Mesothelial cell of epicardium (in vitro differentiated cells): ENCODE data around the gene ABCA4. TPM values are rescaled to one million over a fixed set of nuclear protein-coding genes. Genes with fewer than 3 reads are reported as not detected.
"Not testable (repeated sequence)": the region's sequence is repeated elsewhere in the genome, so short reads cannot be mapped to it uniquely, and the experiment has no call there.

Source experiments
- DNase-seq, 2 experiments: peaks; one replicate each; pipeline ENCODE4 v3.0.0; 2021; ENCODE audit warnings: low spot score in 2 of 2; ENCODE audit not compliant: unreplicated experiment in 2 of 2
- H3K27ac Mint-ChIP-seq: 2 replicates; pipeline ENCODE4 v1.8.0; 2021; ENCODE audit warnings: mixed read lengths
- H3K27me3 Mint-ChIP-seq: 2 replicates; pipeline ENCODE4 v1.8.0; 2021; ENCODE audit warnings: low read depth, mixed read lengths
- H3K36me3 Mint-ChIP-seq: 2 replicates; pipeline ENCODE4 v1.8.0; 2021; ENCODE audit warnings: mixed read lengths
- H3K4me1 Mint-ChIP-seq: 2 replicates; pipeline ENCODE4 v1.8.0; 2021; ENCODE audit warnings: mixed read lengths
- H3K4me3 Mint-ChIP-seq: 2 replicates; pipeline ENCODE4 v1.8.0; 2021; ENCODE audit warnings: mild to moderate bottlenecking, moderate library complexity, mixed read lengths
- H3K9me3 Mint-ChIP-seq: 2 replicates; pipeline ENCODE4 v1.8.0; 2021; ENCODE audit warnings: mixed read lengths
- CTCF ChIP-seq: fragments of 200-600 bp; sonication (generic); IDR thresholded peaks from one replicate; pipeline ENCODE4 v1.5.0; 2021; ENCODE audit warnings: antibody characterized with exemption; ENCODE audit not compliant: unreplicated experiment
- total RNA-seq: library from RNA; stranded (reverse); gene quantifications from 3 replicates; pipeline ENCODE4 v1.2.1, GENCODE V29; 2021

The ABCA4 gene
- 12.7 to 14.5 TPM (median 14.4 TPM) in 3 replicates for total RNA-seq

- Mint-ChIP-seq H3K4me1 (peaks cover 74% of the 10 kb centered on the region), H3K27ac (peak within 1 kb of the TSS; percentile 99), H3K4me3 (peak within 1 kb of the TSS; percentile 54), H3K36me3 (no peaks in the 10 kb centered on the region), H3K27me3 (no peaks in the 10 kb centered on the region), H3K9me3 (no peaks in the 10 kb centered on the region)
- DNase-seq = no peak
- no peak for TF ChIP-seq CTCF
These were observed at the start of gene ABCA4 for GRCh38 chr1:94120991-94121390. ABCA4 (minus strand) TSS chr1:94121148; CDS start chr1:94121045, 103 bp downstream.

GRCh38 chr1:94169126-94169525, 48.2 kb upstream of the ABCA4 start:
- peaks cover 2% of the 10 kb centered on the region for H3K4me1 Mint-ChIP-seq
- H3K27me3 Mint-ChIP-seq = no peaks in the 10 kb centered on the region
- no peak for DNase-seq
- H3K9me3 Mint-ChIP-seq = peaks cover 22% of the 10 kb centered on the region
- TF ChIP-seq CTCF = no peak
- no peak overlapping the region for H3K4me3 Mint-ChIP-seq
- H3K27ac Mint-ChIP-seq = peak overlapping the region; percentile 17
- peaks cover 46% of the 10 kb centered on the region for H3K36me3 Mint-ChIP-seq

- H3K4me3 Mint-ChIP-seq = no peak overlapping the region
- no peaks in the 10 kb centered on the region for H3K27me3 Mint-ChIP-seq
- H3K4me1 Mint-ChIP-seq = peaks cover 5% of the 10 kb centered on the region
- no peak overlapping the region for H3K27ac Mint-ChIP-seq
- H3K9me3 Mint-ChIP-seq = peaks cover 41% of the 10 kb centered on the region
- no peak for DNase-seq
- H3K36me3 Mint-ChIP-seq = peaks cover 29% of the 10 kb centered on the region
- TF ChIP-seq CTCF = no peak
These were observed 44.9 kb upstream of the ABCA4 start for GRCh38 chr1:94165843-94166242.

GRCh38 chr1:94164885-94165284, 43.9 kb upstream of the ABCA4 start:
- not testable (repeated sequence) for H3K27me3 Mint-ChIP-seq, H3K4me3 Mint-ChIP-seq, DNase-seq, H3K27ac Mint-ChIP-seq
- H3K36me3 Mint-ChIP-seq = peaks cover 26% of the 10 kb centered on the region
- peaks cover 11% of the 10 kb centered on the region for H3K4me1 Mint-ChIP-seq
- H3K9me3 Mint-ChIP-seq = peaks cover 41% of the 10 kb centered on the region

- not testable (repeated sequence) for H3K4me3 Mint-ChIP-seq, DNase-seq, H3K27me3 Mint-ChIP-seq, H3K27ac Mint-ChIP-seq
- H3K36me3 Mint-ChIP-seq = peaks cover 21% of the 10 kb centered on the region
- peaks cover 41% of the 10 kb centered on the region for H3K9me3 Mint-ChIP-seq
- H3K4me1 Mint-ChIP-seq = peaks cover 11% of the 10 kb centered on the region
These were observed 43.2 kb upstream of the ABCA4 start for GRCh38 chr1:94164121-94164520.

GRCh38 chr1:94163249-94163648, 42.3 kb upstream of the ABCA4 start:
- not testable (repeated sequence) for H3K27ac Mint-ChIP-seq, H3K4me3 Mint-ChIP-seq, H3K27me3 Mint-ChIP-seq, DNase-seq
- peaks cover 13% of the 10 kb centered on the region for H3K4me1 Mint-ChIP-seq
- H3K36me3 Mint-ChIP-seq = peaks cover 20% of the 10 kb centered on the region
- peaks cover 44% of the 10 kb centered on the region for H3K9me3 Mint-ChIP-seq

GRCh38 chr1:94160811-94161210, 39.9 kb upstream of the ABCA4 start:
- Mint-ChIP-seq H3K4me3 (no peak overlapping the region), H3K36me3 (peaks cover 10% of the 10 kb centered on the region), H3K27ac (no peak overlapping the region), H3K9me3 (peaks cover 36% of the 10 kb centered on the region), H3K27me3 (no peaks in the 10 kb centered on the region), H3K4me1 (peaks cover 16% of the 10 kb centered on the region)
- no peak for DNase-seq
- TF ChIP-seq CTCF = no peak
